ENCODE measurements around the gene MS4A5. TPM values are rescaled to one million over a fixed set of nuclear protein-coding genes. Genes with fewer than 3 reads are reported as not detected.

MS4A5 gene
- total and polyA plus RNA-seq, 10 of the 15 experiments (the other 5 are each of a cell fraction or from before 2014, with no cell fraction given), result not detected

DNA sequence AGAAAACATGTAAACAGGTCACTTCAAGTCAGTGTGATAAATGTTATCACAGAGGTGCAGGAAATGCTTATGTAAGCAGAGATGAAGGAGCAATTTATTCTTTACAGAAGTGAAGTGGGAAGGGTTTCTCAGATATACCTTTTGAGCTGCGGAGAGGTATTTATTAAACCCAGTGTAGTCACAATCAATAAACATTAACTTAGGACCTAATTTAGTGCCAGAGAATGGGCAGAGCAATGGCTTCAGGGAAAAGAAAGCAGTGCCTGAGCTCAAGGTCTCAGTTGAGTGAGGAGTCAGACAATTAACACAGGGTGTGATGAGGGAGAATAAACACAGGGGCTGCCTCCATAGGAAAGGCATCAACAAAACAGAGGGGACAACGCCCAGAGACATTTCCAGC lies 1.9 kb downstream of the MS4A5 start (continued):
- TF ChIP-seq, protein P1, sequence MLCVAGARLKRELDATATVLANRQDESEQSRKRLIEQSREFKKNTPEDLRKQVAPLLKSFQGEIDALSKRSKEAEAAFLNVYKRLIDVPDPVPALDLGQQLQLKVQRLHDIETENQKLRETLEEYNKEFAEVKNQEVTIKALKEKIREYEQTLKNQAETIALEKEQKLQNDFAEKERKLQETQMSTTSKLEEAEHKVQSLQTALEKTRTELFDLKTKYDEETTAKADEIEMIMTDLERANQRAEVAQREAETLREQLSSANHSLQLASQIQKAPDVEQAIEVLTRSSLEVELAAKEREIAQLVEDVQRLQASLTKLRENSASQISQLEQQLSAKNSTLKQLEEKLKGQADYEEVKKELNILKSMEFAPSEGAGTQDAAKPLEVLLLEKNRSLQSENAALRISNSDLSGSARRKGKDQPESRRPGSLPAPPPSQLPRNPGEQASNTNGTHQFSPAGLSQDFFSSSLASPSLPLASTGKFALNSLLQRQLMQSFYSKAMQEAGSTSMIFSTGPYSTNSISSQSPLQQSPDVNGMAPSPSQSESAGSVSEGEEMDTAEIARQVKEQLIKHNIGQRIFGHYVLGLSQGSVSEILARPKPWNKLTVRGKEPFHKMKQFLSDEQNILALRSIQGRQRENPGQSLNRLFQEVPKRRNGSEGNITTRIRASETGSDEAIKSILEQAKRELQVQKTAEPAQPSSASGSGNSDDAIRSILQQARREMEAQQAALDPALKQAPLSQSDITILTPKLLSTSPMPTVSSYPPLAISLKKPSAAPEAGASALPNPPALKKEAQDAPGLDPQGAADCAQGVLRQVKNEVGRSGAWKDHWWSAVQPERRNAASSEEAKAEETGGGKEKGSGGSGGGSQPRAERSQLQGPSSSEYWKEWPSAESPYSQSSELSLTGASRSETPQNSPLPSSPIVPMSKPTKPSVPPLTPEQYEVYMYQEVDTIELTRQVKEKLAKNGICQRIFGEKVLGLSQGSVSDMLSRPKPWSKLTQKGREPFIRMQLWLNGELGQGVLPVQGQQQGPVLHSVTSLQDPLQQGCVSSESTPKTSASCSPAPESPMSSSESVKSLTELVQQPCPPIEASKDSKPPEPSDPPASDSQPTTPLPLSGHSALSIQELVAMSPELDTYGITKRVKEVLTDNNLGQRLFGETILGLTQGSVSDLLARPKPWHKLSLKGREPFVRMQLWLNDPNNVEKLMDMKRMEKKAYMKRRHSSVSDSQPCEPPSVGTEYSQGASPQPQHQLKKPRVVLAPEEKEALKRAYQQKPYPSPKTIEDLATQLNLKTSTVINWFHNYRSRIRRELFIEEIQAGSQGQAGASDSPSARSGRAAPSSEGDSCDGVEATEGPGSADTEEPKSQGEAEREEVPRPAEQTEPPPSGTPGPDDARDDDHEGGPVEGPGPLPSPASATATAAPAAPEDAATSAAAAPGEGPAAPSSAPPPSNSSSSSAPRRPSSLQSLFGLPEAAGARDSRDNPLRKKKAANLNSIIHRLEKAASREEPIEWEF (IDR thresholded peaks at IDR 0.05; ENCODE audit: insufficient replicate concordance, low read depth, low read length), result no peak
- TF ChIP-seq ZNF274 (IDR thresholded peaks at IDR 0.05; ENCODE audit: insufficient read depth, insufficient read length) (no peak), NR2F1 (conservative IDR thresholded peaks at IDR 0.05) (no peak), ZNF207 (IDR thresholded peaks at IDR 0.05; ENCODE audit: borderline replicate concordance) (no peak), IKZF1 (conservative IDR thresholded peaks at IDR 0.05) (no peak), NFXL1 (IDR thresholded peaks at IDR 0.05; ENCODE audit: borderline replicate concordance) (no peak), SP1 (IDR thresholded peaks at IDR 0.05; ENCODE audit: low read depth, low read length) (no peak), ZSCAN29 (IDR thresholded peaks at IDR 0.05) (no peak), SMAD5 (IDR thresholded peaks at IDR 0.05; ENCODE audit: low read depth) (no peak), SIX5 (IDR thresholded peaks at IDR 0.05; ENCODE audit: low read depth, low read length, severe bottlenecking) (no peak)
- TF ChIP-seq, protein P2, sequence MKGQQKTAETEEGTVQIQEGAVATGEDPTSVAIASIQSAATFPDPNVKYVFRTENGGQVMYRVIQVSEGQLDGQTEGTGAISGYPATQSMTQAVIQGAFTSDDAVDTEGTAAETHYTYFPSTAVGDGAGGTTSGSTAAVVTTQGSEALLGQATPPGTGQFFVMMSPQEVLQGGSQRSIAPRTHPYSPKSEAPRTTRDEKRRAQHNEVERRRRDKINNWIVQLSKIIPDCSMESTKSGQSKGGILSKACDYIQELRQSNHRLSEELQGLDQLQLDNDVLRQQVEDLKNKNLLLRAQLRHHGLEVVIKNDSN (IDR thresholded peaks at IDR 0.05; ENCODE audit: borderline replicate concordance, extremely low read length, insufficient read depth, low read depth, low read length), result no peak

Data from GM12878 (cell line).